ENCODE results near the gene RIPOR2. TPM values are rescaled to one million over a fixed set of nuclear protein-coding genes. Genes with fewer than 3 reads are reported as not detected.

RIPOR2 gene
- total and polyA plus RNA-seq, 4 donors: 1.1 to 16.1 (median 6.1) TPM

GRCh38 chr6:24831771-24832716, 103.7 kb downstream of the RIPOR2 start:
- Histone ChIP-seq H3K36me3 (ENCODE audit: control insufficient read depth in 1 of 2, insufficient read depth in 2 of 2, low read length in 1 of 2) (no peaks in the 10 kb centered on the region), H3K27me3 (ENCODE audit: control insufficient read depth in 1 of 2, insufficient read depth in 2 of 2, low read length in 1 of 2) (no peaks in the 10 kb centered on the region), H3K4me3 (ENCODE audit: low read length in 2 of 2) (no peak overlapping the region), H3K9me3 (ENCODE audit: control insufficient read depth, low read length) (no peaks in the 10 kb centered on the region), H3K27ac (ENCODE audit: low read depth in 1 of 2, low read length in 2 of 2) (no peak overlapping the region), H3K4me1 (ENCODE audit: control insufficient read depth in 1 of 2, insufficient read depth in 2 of 2, low read length in 2 of 2) (no peaks in the 10 kb centered on the region)
- WGBS, 2 donors: 47% methylated on average over 10 of the region's 10 CpGs
- ATAC-seq (ENCODE audit: low FRiP score) (no peak), DNase-seq (no peak)
- intact Hi-C loops (cut with DNase I): no loop called here

- no peak overlapping the region for H3K4me3 ChIP-seq (ENCODE audit: low read length in 2 of 2)
- WGBS, 2 donors: 82 to 83% methylated on average over 3 of the region's 3 CpGs
- no peaks in the 10 kb centered on the region for H3K9me3 ChIP-seq (ENCODE audit: control insufficient read depth, low read length)
- intact Hi-C loops (cut with DNase I): no loop called here
- H3K27me3 ChIP-seq (ENCODE audit: control insufficient read depth in 1 of 2, insufficient read depth in 2 of 2, low read length in 1 of 2): no peaks in the 10 kb centered on the region
- H3K4me1 ChIP-seq (ENCODE audit: control insufficient read depth in 1 of 2, insufficient read depth in 2 of 2, low read length in 2 of 2): no peaks in the 10 kb centered on the region
- H3K27ac ChIP-seq (ENCODE audit: low read depth in 1 of 2, low read length in 2 of 2): no peak overlapping the region
- no peak for ATAC-seq (ENCODE audit: low FRiP score)
- no peak for DNase-seq
- H3K36me3 ChIP-seq (ENCODE audit: control insufficient read depth in 1 of 2, insufficient read depth in 2 of 2, low read length in 1 of 2): no peaks in the 10 kb centered on the region
These were observed 106.1 kb downstream of the RIPOR2 start for GRCh38 chr6:24829657-24830056.

- intact Hi-C loops (cut with DNase I): no loop called here
- no peak for DNase-seq
- Histone ChIP-seq H3K36me3 (ENCODE audit: control insufficient read depth in 1 of 2, insufficient read depth in 2 of 2, low read length in 1 of 2) (no peaks in the 10 kb centered on the region), H3K27ac (ENCODE audit: low read depth in 1 of 2, low read length in 2 of 2) (no peak overlapping the region), H3K9me3 (ENCODE audit: control insufficient read depth, low read length) (no peaks in the 10 kb centered on the region), H3K4me1 (ENCODE audit: control insufficient read depth in 1 of 2, insufficient read depth in 2 of 2, low read length in 2 of 2) (no peaks in the 10 kb centered on the region), H3K27me3 (ENCODE audit: control insufficient read depth in 1 of 2, insufficient read depth in 2 of 2, low read length in 1 of 2) (no peaks in the 10 kb centered on the region), H3K4me3 (ENCODE audit: low read length in 2 of 2) (no peak overlapping the region)
- WGBS, 2 donors: 84 to 91% methylated on average over 8 of the region's 8 CpGs
- no peak for ATAC-seq (ENCODE audit: low FRiP score)
These were observed 107.8 kb downstream of the RIPOR2 start for GRCh38 chr6:24827970-24828369.

GRCh38 chr6:24827162-24827561, 108.6 kb downstream of the RIPOR2 start:
- Histone ChIP-seq H3K4me1 (ENCODE audit: control insufficient read depth in 1 of 2, insufficient read depth in 2 of 2, low read length in 2 of 2) (no peaks in the 10 kb centered on the region), H3K9me3 (ENCODE audit: control insufficient read depth, low read length) (no peaks in the 10 kb centered on the region), H3K27me3 (ENCODE audit: control insufficient read depth in 1 of 2, insufficient read depth in 2 of 2, low read length in 1 of 2) (no peaks in the 10 kb centered on the region), H3K27ac (ENCODE audit: low read depth in 1 of 2, low read length in 2 of 2) (no peak overlapping the region), H3K36me3 (ENCODE audit: control insufficient read depth in 1 of 2, insufficient read depth in 2 of 2, low read length in 1 of 2) (no peaks in the 10 kb centered on the region), H3K4me3 (ENCODE audit: low read length in 2 of 2) (no peak overlapping the region)
- intact Hi-C loops (cut with DNase I): no loop called here
- ATAC-seq (ENCODE audit: low FRiP score) (no peak), DNase-seq (no peak)
- 65 to 67% methylated on average over 3 of the region's 3 CpGs for WGBS, 2 donors

GRCh38 chr6:24825130-24825630, 110.6 kb downstream of the RIPOR2 start:
- ATAC-seq (ENCODE audit: low FRiP score) (no peak), DNase-seq (no peak)
- intact Hi-C loops (cut with DNase I): no loop called here
- Histone ChIP-seq H3K4me3 (ENCODE audit: low read length in 2 of 2) (no peak overlapping the region), H3K27ac (ENCODE audit: low read depth in 1 of 2, low read length in 2 of 2) (no peak overlapping the region), H3K27me3 (ENCODE audit: control insufficient read depth in 1 of 2, insufficient read depth in 2 of 2, low read length in 1 of 2) (no peaks in the 10 kb centered on the region), H3K36me3 (ENCODE audit: control insufficient read depth in 1 of 2, insufficient read depth in 2 of 2, low read length in 1 of 2) (no peaks in the 10 kb centered on the region), H3K9me3 (ENCODE audit: control insufficient read depth, low read length) (no peaks in the 10 kb centered on the region), H3K4me1 (ENCODE audit: control insufficient read depth in 1 of 2, insufficient read depth in 2 of 2, low read length in 2 of 2) (no peaks in the 10 kb centered on the region)
- WGBS, 2 donors: 53 to 60% methylated on average over 2 of the region's 2 CpGs

GRCh38 chr6:24824142-24824938, 111.4 kb downstream of the RIPOR2 start:
- DNase-seq (no peak), ATAC-seq (ENCODE audit: low FRiP score) (no peak)
- intact Hi-C loops (cut with DNase I): no loop called here
- H3K9me3 ChIP-seq (ENCODE audit: control insufficient read depth, low read length): no peaks in the 10 kb centered on the region
- no peak overlapping the region for H3K4me3 ChIP-seq (ENCODE audit: low read length in 2 of 2)
- WGBS, 2 donors: 61 to 72% methylated on average over 6 of the region's 6 CpGs
- H3K36me3 ChIP-seq (ENCODE audit: control insufficient read depth in 1 of 2, insufficient read depth in 2 of 2, low read length in 1 of 2): no peaks in the 10 kb centered on the region
- H3K4me1 ChIP-seq (ENCODE audit: control insufficient read depth in 1 of 2, insufficient read depth in 2 of 2, low read length in 2 of 2): no peaks in the 10 kb centered on the region
- no peak overlapping the region for H3K27ac ChIP-seq (ENCODE audit: low read depth in 1 of 2, low read length in 2 of 2)
- no peaks in the 10 kb centered on the region for H3K27me3 ChIP-seq (ENCODE audit: control insufficient read depth in 1 of 2, insufficient read depth in 2 of 2, low read length in 1 of 2)

- WGBS, 2 donors: 88 to 93% methylated on average over 2 of the region's 2 CpGs
- Histone ChIP-seq H3K9me3 (ENCODE audit: control insufficient read depth, low read length) (no peaks in the 10 kb centered on the region), H3K27me3 (ENCODE audit: control insufficient read depth in 1 of 2, insufficient read depth in 2 of 2, low read length in 1 of 2) (no peaks in the 10 kb centered on the region), H3K4me3 (ENCODE audit: low read length in 2 of 2) (no peak overlapping the region), H3K27ac (ENCODE audit: low read depth in 1 of 2, low read length in 2 of 2) (no peak overlapping the region), H3K36me3 (ENCODE audit: control insufficient read depth in 1 of 2, insufficient read depth in 2 of 2, low read length in 1 of 2) (no peaks in the 10 kb centered on the region), H3K4me1 (ENCODE audit: control insufficient read depth in 1 of 2, insufficient read depth in 2 of 2, low read length in 2 of 2) (no peaks in the 10 kb centered on the region)
- intact Hi-C loops (cut with DNase I): no loop called here
- DNase-seq (no peak), ATAC-seq (ENCODE audit: low FRiP score) (no peak)
These were observed 112.6 kb downstream of the RIPOR2 start for GRCh38 chr6:24823185-24823584.

GRCh38 chr6:24822696-24823095, 113.1 kb downstream of the RIPOR2 start:
- WGBS, 2 donors: 96 to 97% methylated on average over 6 of the region's 6 CpGs
- no peak for DNase-seq
- intact Hi-C loops (cut with DNase I): no loop called here
- Histone ChIP-seq H3K4me1 (ENCODE audit: control insufficient read depth in 1 of 2, insufficient read depth in 2 of 2, low read length in 2 of 2) (no peaks in the 10 kb centered on the region), H3K36me3 (ENCODE audit: control insufficient read depth in 1 of 2, insufficient read depth in 2 of 2, low read length in 1 of 2) (no peaks in the 10 kb centered on the region), H3K27me3 (ENCODE audit: control insufficient read depth in 1 of 2, insufficient read depth in 2 of 2, low read length in 1 of 2) (no peaks in the 10 kb centered on the region), H3K27ac (ENCODE audit: low read depth in 1 of 2, low read length in 2 of 2) (no peak overlapping the region), H3K9me3 (ENCODE audit: control insufficient read depth, low read length) (no peaks in the 10 kb centered on the region), H3K4me3 (ENCODE audit: low read length in 2 of 2) (no peak overlapping the region)
- ATAC-seq (ENCODE audit: low FRiP score): no peak

Measured in aorta (tissue), 5 donors.